LNCaP clone FGC (cell line): ENCODE measurements around the gene USP5.
A peak's percentile ranks its signal among the peaks of the same experiment; 100 is the strongest.
"Not testable (repeated sequence)": the region's sequence is repeated elsewhere in the genome, so short reads cannot be mapped to it uniquely, and the experiment has no call there.

Experiments used
- DNase-seq: peaks from one replicate; pipeline ENCODE4 v3.0.0-alpha.2; 2011; ENCODE audit warnings: low read depth
- H3K4me3 ChIP-seq: 2 replicates; pipeline ENCODE4 v1.5.1; 2011; ENCODE audit warnings: mild to moderate bottlenecking, low read depth, low read length, control low read depth
- CTCF ChIP-seq: IDR thresholded peaks from 2 replicates; pipeline ENCODE4 v1.5.1; 2012; ENCODE audit warnings: mild to moderate bottlenecking; ENCODE audit not compliant: control insufficient read depth, insufficient read depth; ENCODE audit errors: extremely low read depth

The USP5 gene

DNA sequence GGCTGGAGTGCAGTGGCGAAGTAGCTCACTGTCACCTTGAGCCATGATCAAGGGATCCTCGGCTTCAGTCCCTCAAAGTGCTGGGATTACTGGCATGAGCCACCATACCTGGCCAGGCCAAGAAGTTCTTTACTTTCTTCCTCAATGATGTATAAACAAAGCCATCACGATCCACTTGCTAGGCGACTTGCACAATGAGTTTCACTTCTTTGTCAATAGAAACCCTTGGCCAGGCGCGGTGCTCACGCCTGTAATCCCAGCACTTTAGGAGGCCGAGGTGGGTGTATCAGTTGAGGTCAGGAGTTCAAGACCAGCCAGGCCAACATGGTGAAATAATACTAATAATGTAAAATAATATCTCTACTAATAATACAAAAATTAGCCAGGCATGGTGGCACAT, 35.5 kb downstream of the USP5 start:
- TF ChIP-seq CTCF: no peak
- no peak for DNase-seq
- H3K4me3 ChIP-seq: no peak overlapping the region

DNA sequence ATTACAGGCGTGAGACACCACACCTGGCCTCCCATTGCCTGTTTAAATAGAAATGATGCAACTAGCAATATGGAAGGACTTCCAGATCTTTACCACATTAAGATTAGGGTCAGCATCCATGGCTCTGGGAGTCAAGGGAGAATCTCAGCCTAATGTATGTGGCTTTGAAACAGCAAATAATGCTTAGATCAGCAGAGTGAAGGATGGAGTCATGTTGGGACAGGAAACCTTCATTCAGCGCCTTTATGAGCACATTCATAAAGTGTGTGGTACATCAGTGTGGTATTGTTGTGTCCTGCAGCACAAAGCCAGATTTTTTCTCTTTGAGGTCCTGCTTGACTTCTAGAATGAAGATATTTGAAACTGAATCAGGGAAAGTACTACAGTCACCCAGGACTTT, 36.4 kb downstream of the USP5 start:
- H3K4me3 ChIP-seq: no peak overlapping the region
- no peak for TF ChIP-seq CTCF
- no peak for DNase-seq

DNA sequence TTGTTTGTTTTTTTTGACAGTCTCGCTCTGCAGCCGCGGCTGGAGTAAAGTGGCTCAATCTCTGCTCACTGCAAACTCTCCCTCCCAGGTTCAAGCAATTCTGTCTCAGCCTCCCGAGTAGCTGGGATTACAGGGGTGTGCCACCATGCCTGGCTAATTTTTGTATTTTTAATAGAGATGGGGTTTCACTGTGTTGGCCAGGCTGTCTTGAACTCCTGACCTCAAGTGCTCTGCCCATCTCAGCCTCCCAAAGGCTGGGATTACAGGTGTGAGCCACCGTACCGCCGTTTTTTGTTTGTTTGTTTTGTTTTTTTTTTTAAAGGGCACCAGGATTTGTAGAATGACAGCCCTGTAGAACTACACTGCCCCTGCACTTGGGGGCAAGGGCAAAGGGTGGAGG, 36.8 kb downstream of the USP5 start:
- DNase-seq, H3K4me3 ChIP-seq: not testable (repeated sequence)

DNA sequence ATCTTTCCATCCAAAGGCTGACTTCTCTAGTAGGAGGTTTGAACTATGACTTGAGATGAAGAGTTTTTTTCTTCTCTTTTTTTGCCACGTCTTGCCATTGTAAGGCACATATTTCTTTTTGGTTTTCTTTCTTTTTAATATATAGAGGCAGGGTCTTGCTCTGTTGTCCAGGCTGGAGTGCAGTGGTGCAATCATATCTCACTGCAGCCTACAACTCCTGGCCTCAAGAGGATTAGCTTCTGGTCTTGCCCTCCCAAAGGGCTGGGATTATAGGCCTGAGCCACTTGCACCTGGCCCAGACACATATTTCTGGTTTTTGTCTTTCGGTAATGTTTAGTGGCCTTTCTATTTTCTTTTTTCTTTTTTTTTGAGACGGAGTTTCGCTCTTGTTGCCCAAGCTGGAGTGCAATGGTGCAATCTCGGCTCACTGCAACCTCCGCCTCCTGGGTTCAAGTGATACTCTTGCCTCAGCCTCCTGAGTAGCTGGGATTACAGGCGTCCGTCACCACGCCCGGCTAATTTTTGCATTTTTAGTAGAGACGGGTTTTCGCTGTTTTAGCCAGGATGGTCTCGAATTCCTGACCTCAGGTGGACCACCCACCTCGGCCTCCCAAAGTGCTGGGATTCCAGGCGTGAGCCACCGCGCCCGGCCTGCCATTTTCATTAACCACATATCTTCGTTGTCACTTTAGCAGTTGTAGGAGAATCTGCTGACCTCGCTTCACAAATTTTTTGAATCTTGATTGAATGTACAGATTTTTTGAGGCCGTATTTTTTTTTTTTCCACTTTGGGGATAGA, 38.0 kb downstream of the USP5 start:
- not testable (repeated sequence) for DNase-seq
- H3K4me3 ChIP-seq: peak overlapping the region; percentile 35

DNA sequence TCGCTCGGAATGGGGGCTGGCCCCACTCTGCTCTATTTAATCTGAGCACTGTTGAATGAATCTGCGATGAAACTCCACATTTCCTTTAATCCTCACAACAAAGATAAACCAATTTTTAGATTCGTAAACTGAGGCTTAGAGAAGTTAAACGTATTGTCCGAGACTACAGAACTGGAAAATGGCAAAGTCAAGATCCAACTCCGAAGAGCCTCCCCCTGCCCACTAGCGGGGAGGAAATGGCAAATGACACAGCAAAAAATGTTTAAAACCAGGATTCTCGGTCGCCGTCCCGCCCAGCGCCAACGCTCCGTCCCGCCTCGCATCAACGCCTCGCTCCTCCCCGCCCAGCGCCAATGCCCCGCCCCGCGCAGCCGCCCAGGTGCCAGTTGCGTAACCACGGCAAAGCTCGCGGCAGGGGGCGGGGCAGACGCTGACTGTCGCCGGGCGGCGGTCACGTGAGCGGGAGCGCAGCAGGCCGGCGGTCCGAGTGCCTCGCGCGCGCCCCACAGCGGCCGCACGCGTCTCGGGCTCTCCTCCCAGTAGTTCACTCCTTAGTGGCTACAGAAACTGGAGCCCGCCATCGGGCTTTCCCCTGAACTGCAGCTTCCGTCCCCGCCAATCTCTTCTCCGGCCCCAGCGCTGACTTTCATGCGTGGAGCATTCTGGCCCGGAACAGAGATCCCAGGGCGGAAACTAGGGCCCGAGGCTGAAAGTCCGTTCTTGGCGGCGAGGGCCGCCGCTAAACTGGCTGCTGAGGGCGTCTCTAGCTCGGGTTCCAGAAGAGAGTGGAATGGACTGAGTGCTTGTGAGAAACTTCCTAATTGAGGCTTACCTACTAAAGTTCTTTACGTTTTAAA, 39.1 kb downstream of the USP5 start:
- peak; percentile 76 for DNase-seq
- TF ChIP-seq CTCF: peak; percentile 84

DNA sequence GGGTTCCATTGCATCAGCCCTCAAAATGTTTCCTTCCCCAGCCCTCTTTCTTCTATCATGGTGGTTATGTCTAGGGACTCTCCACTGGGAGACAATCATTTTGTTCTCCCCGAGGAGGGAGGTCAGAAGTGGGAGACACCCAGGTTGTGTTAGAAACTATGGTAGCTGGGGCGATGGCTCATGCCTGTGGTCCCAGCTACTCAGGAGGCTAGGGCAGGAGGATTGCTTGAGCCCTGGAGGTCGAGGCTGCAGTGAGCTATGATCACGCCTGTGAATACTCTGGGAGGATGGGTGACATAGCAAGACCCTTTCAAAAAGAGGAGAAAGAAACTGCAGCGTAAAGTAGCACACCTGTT, 39.7 kb downstream of the USP5 start:
- no peak for DNase-seq
- no peak for TF ChIP-seq CTCF
- H3K4me3 ChIP-seq: peak overlapping the region; percentile 48

More for the DNA sequence above, 39.1 kb downstream of the USP5 start:
- peak overlapping the region; percentile 48 for H3K4me3 ChIP-seq

DNA sequence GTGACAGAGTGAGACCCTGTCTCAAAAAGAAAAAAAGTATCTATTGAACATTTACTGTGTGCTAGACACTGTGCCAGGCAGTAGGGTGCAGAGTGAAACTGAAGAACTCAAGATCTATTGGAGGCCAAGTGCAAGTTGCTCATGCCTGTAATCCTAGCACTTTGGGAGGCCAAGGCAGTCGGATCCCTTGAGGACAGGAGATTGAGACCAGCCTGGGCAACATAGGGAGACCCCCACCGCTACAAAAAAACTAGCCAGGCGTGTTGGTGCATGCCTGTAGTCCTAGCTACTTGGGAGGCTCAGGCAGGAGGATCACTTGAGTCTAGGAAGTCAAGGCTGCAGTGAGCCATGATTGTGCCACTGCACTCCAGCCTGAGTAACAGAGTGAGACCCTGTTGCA, 40.7 kb downstream of the USP5 start:
- DNase-seq, H3K4me3 ChIP-seq: not testable (repeated sequence)

DNA sequence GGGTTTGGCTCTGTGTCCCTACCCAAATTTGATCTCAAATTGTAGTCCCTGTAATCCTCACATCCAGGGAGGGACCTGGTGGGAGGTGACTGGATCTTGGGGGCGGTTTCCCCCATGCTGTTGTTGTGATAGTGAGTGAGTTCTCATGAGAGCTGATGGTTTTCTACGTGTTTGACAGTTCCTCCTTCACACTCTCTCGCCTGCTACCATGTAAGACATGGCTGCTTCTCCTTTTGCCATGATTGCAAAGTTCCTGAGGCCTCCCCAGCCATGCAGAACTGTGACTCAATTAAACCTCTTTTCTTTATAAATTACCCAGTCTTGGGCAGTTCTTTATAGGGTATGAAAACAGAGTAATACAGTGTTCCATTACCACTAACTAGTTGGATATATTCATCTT, 42.4 kb downstream of the USP5 start:
- no peak for TF ChIP-seq CTCF
- DNase-seq: no peak
- H3K4me3 ChIP-seq: no peak overlapping the region
